ENCODE results near the gene EXPH5.

- TF ChIP-seq CTCF (IDR thresholded peaks at IDR 0.05), result no peak
- TF ChIP-seq POLR2AphosphoS5 (IDR thresholded peaks at IDR 0.05), result no peak
- no peak for TF ChIP-seq POLR2A (IDR thresholded peaks at IDR 0.05)
- TF ChIP-seq EP300 (IDR thresholded peaks at IDR 0.05; ENCODE audit: low read depth), result no peak
These were observed 77.4 kb downstream of the EXPH5 start for GRCh38 chr11:108516125-108516524.

Measured in transverse colon (tissue), 4 donors.